OCI-M1 (cell line): Measurements from ENCODE around the gene TXNIP.

Source experiments
- DNase-seq: peaks from one replicate; lab custom pipeline; 2025; lab: John Stamatoyannopoulos, UW

Gene TXNIP

DNA sequence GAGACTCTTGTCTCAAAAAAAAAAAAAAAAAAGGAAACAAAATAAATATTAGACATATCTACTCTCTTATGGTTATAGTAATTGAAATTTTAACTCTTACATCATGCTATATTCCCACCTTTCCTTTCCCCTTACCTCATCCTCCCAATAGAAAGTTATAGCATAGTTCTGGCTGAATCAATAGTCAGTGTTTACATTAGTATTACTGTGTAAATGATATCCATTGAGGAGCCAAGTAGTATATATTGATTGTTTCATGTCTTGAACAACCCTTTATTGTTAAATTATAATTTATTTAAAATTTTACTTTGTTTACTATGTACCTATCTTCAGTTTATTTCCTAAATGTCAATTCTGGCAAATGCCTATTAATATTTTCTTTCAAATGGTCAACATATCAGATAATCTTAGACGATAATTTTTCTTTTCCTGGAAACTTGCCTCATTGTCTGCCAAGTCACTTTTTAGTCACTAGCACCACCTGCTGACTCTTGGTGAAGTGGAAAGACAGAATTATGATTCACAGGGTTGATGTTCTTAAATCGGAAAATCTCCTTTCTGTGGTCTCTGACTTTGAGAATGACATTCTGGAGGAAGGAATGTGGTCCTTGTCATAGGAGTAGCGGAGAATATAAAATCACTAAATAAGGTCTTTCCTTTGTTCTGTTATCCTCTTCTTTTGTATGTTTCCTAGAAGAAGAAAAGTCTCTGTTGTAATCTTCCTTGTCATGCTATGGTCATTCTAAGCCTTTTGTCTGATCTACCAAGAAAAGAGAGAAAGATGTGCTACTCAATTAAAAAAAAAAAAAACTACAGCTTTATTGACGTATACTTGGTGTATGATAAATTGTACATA, 16.6 kb upstream of the TXNIP start:
- DNase-seq = peak; percentile 92

DNA sequence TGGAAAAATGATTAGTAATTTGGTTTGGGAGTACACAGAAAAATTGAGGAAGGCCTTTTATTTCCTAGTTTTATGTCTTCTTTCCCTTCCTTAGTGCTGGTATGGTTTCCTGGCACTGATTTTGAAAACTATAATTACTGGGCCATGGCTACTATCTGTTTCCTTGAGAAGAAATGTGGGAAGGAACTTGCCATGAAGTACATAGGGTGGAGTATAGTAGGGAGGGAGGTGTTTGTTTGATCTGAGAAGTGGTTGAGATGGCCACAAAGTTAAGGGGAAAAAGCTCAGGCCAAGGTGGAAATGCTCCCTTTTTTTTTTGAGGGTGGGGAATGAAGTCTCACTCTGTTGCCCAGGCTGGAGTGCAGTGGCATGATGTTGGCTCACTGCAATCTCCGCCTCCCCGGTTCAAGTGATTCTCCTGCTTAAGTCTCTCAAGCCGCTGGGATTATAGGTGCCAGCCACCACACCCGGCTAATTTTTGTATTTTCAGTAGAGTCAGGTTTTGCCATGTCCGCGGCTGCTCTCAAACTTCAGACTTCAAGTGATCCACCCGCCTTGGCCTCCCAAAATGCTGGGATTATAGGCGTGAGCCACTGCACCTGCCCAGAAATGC, 13.9 kb upstream of the TXNIP start:
- DNase-seq = no peak

DNA sequence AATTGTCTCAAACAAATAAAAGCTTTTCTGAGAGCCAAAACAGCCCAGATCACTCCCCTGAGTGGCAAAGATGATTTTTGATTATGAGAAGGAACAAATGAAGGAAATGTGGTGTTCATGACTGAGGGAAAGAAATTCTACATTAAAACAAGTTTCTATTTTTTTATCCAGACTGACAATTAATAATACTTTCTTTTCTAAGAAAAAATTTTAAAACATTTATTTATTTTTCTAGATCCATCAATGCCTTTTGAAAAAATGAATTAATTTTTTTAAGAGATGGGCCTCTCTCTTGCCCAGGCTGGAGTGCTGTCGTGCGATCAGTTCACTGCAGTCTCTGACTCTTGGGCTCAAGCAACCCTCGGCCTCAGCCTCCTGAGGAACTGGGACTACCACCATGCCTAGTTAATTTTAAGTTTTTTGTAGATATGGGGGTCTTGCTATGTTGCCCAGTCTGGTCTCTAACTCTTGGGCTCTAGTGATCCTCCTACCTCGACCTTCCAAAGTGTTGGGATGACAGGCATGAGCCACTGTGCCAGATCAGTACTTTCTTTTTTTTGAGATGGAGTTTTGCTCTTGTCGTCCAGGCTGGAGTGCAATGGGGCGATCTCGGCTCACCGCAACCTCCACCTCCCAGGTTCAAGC, 11.2 kb upstream of the TXNIP start:
- no peak for DNase-seq

DNA sequence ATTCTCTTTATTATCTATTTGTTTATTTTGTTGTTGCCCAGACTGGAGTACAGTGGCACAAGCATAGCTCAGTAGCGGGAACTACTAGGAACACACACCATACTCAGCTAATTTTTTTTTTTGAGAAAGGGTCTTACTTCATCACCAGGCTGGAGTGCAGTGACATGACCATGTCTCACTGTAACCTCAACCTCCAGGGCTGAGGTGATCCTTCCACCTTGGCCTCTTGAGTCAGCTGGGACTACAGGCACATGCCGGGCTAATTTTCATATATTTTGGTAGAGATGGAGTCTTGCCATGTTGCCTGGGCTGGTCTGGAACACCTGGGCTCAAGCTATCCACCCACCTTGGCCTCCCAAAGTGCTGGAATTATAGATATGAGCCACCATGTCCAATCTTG, 5.3 kb upstream of the TXNIP start:
- DNase-seq = no peak

DNA sequence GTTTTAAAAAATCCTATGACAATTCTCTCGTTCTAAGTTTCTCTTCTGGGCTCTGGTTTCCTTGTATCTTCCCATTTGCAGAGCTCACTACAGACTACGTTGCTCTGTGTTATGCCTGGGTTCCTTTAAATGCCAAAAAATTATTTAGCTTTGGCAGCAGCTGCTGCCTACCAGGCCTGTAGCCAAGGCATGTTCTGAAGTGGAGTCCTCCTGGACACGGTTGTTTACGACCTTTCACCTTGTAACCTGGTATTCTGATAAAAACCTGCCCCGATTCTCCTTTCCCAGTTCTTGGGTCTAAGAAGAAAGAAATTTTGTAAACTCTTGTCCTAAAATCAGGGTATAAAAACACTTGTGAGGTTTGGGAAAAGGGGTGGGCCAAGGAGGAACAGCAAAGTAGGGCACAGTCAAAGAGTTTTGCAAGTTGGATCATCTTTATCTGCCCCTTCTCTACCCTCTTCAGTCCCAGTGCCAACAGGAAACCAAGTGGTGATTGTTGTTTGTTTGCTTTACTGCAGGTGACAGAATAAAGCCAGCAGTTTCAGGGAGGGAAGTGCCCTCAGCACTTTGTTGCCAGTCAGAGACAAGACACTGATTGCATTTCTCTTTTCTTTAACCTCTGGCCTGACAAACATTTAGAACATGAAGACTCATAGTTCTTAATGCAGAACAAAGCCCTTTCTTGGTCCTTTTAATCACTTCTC, 3.1 kb upstream of the TXNIP start:
- no peak for DNase-seq

DNA sequence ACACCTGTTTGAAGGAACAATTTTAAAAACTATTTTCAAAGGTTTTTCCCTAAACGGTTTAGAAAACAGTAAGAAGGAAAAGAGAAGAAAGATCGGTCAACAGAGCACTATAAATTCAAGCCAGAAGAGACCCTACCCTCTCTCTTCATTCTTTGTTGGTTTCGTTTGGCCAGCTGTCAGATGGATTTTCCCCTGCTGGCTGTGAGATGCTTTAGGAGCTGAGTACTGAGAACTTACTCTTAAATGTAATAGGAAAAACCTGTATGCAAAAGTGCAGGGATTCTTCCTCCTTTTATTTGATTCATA, 1.3 kb upstream of the TXNIP start:
- peak; percentile 68 for DNase-seq

DNA sequence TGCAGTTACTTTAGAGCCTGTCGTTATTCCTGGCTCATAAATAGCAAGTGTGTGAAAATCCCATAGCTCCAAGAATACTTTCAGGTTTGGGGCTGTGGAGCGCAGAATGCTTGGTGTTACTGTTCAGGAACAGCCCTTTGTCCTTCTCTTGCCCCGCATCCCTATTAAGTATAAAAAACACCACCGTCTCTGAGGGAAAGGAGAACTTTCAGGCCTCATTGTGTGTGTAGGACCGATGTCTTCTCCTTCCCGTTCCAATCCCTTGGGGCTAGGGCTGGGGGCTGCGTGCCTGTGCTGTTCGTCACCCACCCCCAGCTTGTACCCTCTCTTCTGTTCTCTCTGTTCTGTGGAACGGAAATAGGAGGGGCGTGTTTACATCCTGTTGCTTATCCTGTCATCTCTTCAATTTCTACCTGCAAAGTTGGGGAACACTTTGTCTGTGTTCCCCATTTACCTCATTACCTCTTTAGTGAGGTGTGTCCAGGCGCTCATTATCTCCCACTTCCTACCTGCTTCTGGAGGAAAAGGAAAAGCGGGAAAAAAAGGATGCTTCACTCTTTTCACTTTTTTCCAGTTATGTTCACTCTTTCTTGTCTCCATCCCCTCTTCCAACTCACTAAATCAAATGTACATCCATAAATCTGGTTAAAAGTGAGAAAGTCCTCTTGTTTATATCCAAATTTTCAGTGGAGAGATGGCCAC, 788 bp upstream of the TXNIP start:
- peak; percentile 81 for DNase-seq

DNA sequence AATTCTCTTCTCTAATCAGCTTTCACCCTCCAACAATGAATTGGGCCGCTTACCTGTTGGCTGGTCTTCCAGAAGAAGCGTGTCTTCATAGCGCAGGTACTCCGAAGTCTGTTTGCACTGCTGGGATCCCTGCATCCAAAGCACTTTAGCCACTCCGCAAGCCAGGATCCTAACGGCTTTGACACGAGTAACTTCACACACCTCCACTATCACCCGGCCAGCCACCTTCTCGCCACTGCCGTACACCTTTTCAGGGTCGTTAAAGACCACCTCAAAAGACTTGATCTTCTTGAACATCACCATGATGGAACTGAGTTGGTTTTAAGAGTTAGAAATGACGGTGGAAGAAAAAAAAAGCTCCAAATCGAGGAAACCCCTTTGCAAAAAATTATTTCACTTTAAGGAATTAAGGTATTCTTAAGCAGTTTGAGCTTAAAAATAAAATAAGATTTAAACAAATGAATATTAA, 381 bp downstream of the TXNIP start:
- no peak for DNase-seq

DNA sequence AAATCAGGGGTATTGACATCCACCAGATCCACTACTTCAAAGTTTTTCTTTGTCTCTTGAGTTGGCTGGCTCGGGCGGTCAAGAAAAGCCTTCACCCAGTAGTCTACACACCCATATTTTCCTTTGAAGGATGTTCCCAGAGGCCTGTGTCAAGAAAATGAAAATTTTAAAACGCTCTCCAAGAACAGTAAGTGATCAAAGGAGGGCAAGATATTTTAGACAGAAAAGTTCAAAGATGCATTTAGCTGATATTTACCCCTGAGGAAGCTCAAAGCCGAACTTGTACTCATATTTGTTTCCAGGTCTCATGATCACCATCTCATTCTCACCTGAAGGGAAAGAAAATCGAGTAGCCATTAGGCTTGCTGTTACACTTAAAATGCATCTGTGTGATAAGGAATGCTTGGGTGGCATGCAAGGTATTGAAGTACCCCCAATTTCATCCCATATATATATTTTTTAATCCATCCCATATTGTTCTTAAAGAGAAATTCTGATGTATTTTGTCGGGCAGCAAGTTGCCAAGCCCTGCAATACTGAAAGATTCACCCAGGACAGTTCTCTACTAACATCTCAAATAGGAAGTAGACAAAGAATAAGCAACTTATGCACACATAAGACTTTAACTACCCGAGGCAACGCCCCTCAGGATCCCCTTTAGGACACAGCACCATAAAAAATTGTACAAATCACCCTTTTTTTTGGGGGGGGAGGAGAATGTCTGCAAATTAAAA, 1.1 kb downstream of the TXNIP start:
- peak; percentile 69 for DNase-seq

DNA sequence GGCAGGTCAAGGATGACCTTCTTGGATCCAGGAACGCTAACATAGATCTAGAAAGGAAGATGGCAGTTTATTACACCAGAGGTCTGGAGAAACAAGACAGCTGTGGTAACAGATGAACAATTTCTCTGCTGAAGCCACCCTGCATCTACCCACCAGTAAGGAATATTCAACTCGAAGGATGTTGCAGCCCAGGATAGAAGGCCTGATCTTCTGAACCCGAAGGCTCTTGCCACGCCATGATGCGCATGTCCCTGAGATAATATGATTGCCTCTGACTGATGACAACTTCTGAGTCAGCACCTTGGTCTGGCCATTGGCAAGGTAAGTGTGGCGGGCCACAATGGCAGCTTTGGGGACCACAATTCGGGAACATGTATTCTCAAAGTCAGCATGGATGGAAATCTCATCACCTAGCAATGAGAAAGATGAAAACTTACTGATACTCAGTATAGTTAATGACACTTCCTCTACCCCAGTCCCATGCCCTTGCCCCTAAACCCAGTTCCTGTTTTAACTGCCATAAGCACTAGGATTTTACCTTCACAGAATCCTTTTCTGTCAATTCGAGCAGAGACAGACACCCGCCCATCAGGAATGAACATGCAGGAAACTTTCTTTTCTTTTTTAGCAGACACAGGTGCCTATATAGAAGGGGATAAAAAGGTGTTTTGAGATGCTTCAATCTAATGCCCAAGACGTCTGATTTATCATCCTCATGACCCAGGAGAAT, 1.8 kb downstream of the TXNIP start:
- peak; percentile 73 for DNase-seq

DNA sequence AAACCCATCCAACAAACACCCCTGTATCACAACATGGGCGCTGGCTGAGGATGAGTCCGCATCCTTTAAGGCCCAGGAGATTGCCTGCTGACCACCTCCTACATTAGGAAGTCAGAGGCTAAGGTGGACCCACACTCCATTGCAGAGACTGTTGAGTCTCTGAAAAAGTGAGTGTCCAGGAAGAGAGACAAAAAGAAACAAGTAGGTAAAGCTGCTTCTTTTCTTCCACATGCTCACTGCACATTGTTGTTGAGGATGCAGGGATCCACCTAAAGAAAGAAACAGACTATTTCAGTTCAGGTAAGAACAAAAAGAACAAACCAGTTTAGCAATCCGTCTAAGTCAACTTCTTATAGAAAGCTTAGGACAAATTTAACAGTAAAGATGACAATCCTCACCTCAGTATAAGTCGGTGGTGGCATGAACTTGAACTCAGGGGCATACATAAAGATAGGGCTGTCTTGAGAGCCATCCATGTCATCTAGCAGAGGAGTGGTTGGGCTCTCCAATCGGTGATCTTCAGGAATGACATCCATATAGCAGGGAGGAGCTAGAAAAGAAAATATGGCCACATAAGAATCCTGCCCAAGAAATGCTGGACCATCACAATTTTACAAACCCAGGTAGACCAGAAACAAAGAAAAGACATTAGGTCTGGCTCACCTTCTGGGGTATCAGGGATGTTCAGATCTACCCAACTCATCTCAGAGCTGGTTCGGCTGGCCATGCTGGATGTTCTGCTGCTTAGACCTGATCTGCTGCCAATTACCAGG, 2.6 kb downstream of the TXNIP start:
- no peak for DNase-seq

DNA sequence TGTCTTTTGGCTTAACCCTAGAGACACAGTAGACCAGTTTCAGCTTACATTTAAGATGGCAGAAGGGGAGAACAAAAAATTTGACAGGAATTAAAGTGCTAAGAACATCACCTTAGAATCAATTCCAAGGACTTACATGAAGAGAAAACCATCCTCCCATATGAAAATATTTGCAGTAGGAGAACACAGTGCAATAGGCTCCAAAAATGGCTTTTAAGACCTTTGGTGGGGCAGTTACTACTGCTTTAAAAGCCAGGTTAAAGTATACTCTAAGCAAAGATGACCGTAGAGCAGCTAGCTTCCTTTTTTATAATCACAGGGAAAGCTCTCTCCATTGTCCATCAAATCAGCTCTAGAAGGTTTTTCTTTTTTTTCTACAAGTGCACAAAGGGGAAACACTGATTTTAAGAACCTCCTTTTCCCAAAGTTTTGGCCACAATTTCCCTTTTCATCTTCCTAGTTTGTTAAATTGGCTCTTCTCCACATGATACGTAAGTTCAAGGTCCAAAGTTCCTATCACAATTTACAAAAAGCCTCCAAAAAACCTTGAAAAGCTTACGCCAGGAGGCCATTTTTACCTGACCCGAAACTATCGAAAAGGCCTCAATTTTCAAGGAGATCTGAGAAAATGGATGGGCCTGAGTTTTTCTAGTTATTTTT, 3.3 kb downstream of the TXNIP start:
- DNase-seq = no peak

DNA sequence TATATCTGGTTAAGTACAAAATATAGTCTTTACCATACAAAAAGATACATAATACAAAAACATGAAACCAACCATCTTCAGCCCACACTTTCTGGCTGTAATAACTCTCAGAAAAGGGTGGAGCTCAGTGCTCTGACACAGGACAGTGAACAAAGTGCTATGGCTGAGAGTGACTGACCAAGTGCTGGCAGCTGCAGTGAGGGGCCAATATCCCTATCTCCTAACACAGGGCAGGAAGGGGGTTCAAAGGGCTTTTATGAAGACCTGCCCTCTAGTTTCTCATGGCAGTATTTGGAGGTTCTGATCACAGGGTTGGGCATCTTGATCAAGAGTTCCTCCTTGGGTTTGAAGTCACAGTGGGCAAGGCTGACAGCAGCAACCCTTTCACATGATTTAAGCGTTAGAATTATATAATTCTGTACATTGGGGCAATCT, 3.9 kb downstream of the TXNIP start:
- DNase-seq = peak; percentile 88

DNA sequence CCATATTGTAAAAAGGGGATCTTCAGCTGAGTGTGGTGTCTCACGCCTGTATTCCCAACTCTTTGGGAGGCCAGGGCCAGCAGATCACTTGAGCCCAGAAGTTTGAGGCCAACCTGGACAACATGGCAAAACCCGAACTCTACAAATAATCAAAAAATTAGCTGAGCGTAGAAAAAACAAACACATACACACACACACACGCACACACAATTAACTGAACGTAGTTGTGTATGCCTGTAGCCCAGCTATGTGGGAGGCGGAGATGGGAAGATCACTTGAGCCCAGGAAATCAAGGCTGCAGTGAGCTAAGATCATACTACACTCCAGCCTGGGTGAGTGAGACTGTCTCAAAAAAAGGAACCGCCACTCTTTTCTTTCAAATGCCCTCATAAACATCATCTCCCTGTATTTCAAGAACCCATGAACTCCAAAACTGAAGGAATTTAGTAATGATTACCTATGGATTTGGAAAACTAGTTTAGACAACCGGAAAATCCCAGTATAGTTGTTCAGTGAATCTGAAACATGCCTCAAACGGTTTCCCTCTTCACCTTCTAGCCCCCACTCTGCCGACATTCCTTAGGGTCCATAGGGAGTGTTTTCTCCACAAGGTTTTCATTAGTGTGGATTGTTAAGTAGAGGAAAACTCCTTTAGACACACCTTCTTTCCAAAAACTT, 4.5 kb downstream of the TXNIP start:
- DNase-seq = peak; percentile 90

DNA sequence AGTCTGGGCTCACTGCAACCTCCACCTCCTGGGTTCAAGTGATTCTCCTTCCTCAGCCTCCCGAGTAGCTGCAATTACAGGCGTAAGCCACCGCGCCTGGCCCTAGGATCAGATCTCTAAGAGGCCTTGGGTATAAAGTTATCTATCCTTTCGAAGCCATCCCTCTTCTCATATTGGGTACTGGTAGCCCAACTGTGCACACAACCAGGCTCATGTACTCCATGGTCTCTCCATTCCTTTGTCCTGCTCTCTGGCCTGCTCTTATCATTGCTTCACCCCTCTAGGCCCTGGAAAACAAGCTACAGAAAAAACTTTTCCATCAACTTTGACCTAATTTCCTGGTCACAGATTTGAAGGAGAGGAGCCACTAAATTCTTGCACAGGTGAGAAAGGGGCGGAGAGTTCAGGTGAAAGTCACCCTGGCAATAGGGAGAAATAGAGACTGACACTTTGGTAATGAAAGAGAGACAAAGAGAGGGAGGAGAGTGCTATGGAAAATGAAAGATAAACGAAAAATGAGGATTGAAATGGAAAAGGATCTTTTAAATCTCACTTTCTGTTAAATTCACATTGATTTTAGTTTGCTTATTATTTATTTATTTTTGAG, 6.0 kb downstream of the TXNIP start:
- no peak for DNase-seq

DNA sequence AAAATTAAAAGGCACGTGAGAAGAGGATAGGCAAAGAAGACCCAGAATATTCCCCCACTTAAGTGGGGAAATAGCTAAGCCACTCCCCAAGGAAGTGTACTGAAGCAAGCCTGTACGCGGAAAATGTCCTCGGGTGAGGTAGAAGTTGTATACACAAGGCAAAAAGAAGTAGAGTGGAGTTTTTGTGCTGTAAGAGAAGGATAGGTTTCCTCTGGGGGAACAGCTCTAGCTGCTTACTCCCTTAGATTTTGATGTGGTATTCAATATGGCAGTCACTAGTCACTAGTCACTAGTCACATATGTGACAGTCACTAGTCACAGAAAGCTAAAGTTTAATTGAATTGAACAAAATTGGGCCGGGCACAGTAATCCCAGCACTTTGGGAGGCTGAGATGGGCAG, 7.6 kb downstream of the TXNIP start:
- no peak for DNase-seq

DNA sequence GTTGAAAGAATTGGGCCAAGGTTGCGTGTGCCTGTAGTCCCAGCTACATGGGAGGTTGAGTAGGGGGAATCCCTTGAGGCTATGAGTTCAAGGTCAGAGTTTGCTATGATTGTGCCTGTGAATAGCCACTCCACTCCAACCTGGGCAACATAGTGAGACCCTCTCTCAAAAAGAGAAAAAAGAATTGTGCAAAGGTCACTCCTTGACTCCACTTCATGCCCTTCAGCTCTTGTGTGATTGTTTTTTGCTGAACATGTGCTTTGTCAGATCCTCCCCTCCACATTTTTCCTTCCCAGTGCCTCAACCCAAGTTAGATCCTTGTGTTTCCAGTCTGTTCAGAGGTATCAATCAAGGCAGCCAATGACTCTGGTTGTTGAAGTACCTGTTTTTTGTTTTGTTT, 8.5 kb downstream of the TXNIP start:
- no peak for DNase-seq

DNA sequence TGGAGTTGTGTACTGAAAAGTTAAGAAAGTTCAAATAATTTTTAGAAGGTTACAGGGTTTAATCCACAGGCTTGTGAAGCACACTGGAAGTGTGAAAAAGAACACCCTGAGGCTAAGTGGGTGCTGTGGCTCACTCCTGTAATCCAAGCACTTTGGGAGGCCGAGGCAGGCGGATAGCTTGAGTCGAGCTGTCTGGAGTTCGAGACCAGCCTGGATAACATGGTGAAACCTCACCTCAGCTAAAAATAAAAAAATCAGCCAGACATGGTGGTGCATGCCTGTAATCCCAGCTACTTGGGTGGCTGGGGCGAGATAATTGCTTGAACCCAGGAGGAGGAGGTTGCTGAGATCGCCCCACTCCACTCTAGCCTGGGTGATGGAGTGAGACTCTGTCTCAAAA, 9.8 kb downstream of the TXNIP start:
- DNase-seq = no peak
